ENCODE measurements around the gene ARHGAP21. TPM values are rescaled to one million over a fixed set of nuclear protein-coding genes. Genes with fewer than 3 reads are reported as not detected.

ARHGAP21 gene
- total and polyA plus RNA-seq, 12 donors = 23.0 to 52.3 (median 39.9) TPM

- no peak overlapping the region for H3K27ac ChIP-seq
- ATAC-seq (no peak), DNase-seq (no peak)
- no peaks in the 10 kb centered on the region for H3K27me3 ChIP-seq
- peaks cover 0 to 9% (median 0%) of the 10 kb centered on the region in 11 donors for H3K9me3 ChIP-seq
- TF ChIP-seq CTCF (IDR thresholded peaks at IDR 0.05) = no peak
- intact Hi-C loops (cut with DNase I) = no loop called here
- H3K4me3 ChIP-seq = no peak overlapping the region
- H3K36me3 ChIP-seq = no peaks in the 10 kb centered on the region
- H3K4me1 ChIP-seq = no peaks in the 10 kb centered on the region
Observed at GRCh38 chr10:24737001-24737400, 13.3 kb upstream of the ARHGAP21 start.

GRCh38 chr10:24731942-24732341, 8.3 kb upstream of the ARHGAP21 start:
- Histone ChIP-seq H3K4me1 (no peaks in the 10 kb centered on the region), H3K27me3 (no peaks in the 10 kb centered on the region), H3K27ac (no peak overlapping the region), H3K9me3 (no peaks in the 10 kb centered on the region), H3K36me3 (no peaks in the 10 kb centered on the region), H3K4me3 (no peak overlapping the region)
- WGBS, 2 donors = 78 to 94% methylated on average over 1 of the region's 1 CpG
- TF ChIP-seq CTCF (IDR thresholded peaks at IDR 0.05) = no peak
- ATAC-seq (no peak), DNase-seq (no peak)
- intact Hi-C loops (cut with DNase I) = no loop called here

- peak overlapping the region in 1 of 10 donors; percentile 22 for H3K27ac ChIP-seq
- no peaks in the 10 kb centered on the region for H3K36me3 ChIP-seq
- DNase-seq (no peak), ATAC-seq (no peak)
- H3K9me3 ChIP-seq = no peaks in the 10 kb centered on the region
- 93 to 97% methylated on average over 3 of the region's 3 CpGs for WGBS, 2 donors
- no peaks in the 10 kb centered on the region for H3K4me1 ChIP-seq
- TF ChIP-seq CTCF (IDR thresholded peaks at IDR 0.05) = no peak
- intact Hi-C loops (cut with DNase I) = no loop called here
- H3K4me3 ChIP-seq = no peak overlapping the region
- no peaks in the 10 kb centered on the region for H3K27me3 ChIP-seq
Observed at GRCh38 chr10:24730811-24731210, 7.1 kb upstream of the ARHGAP21 start.

- DNase-seq (no peak), ATAC-seq (no peak)
- Histone ChIP-seq H3K27me3 (no peaks in the 10 kb centered on the region), H3K9me3 (no peaks in the 10 kb centered on the region), H3K4me3 (no peak overlapping the region), H3K36me3 (no peaks in the 10 kb centered on the region), H3K27ac (no peak overlapping the region), H3K4me1 (peaks cover 0 to 7% (median 0%) of the 10 kb centered on the region in 9 donors)
- 80 to 81% methylated on average over 9 of the region's 9 CpGs for WGBS, 2 donors
- intact Hi-C loops (cut with DNase I) = loop anchor here in 6 of 10 donors (5.0 to 10.0 kb wide), 8 partner anchors 83 to 357 kb away; partner anchors contain the start of genes PRTFDC1 (in 3 of the 6), ENKUR (in 1 of the 6) and THNSL1 (in 1 of the 6)
- TF ChIP-seq CTCF (IDR thresholded peaks at IDR 0.05) = peak in 3 of 9 donors; percentile 7 to 13 (median 11)
Observed at GRCh38 chr10:24727786-24728185, 4.1 kb upstream of the ARHGAP21 start.
